Neutrophil (primary cell): ENCODE data around the gene CENPA.
A peak's percentile ranks its signal among the peaks of the same experiment; 100 is the strongest.

Experiments used
- H3K27ac ChIP-seq: fragments of 200-600 bp; sonication (generic); 2 replicates; pipeline ENCODE4 v1.5.1; 2016; ENCODE audit warnings: mild to moderate bottlenecking, moderate library complexity
- H3K27me3 ChIP-seq: fragments of 200-600 bp; sonication (generic); 2 replicates; pipeline ENCODE4 v1.6.0; 2016; ENCODE audit warnings: mild to moderate bottlenecking
- H3K36me3 ChIP-seq: fragments of 200-600 bp; sonication (generic); 2 replicates; pipeline ENCODE4 v1.5.1; 2017
- H3K4me1 ChIP-seq, 2 experiments: fragments of 200-600 bp in 1 of 2; sonication (generic) in 1 of 2; 1 replicate in 1 of 2; 2 replicates in 1 of 2; pipeline versions ENCODE4 v1.5.1 to v1.6.1; 2013 to 2016; ENCODE audit warnings: low read depth in 1 of 2, low read length in 1 of 2, mild to moderate bottlenecking in 1 of 2, moderate library complexity in 1 of 2; ENCODE audit not compliant: control insufficient read depth in 1 of 2, insufficient read depth in 1 of 2
- H3K4me3 ChIP-seq, 2 experiments: fragments of 200-600 bp in 1 of 2; sonication (generic) in 1 of 2; 1 replicate in 1 of 2; 2 replicates in 1 of 2; pipeline ENCODE4 v1.5.1; 2013 to 2016; ENCODE audit warnings: low read depth in 1 of 2, low read length in 1 of 2, mild to moderate bottlenecking in 1 of 2, moderate library complexity in 1 of 2
- H3K9me3 ChIP-seq: fragments of 200-600 bp; sonication (generic); 2 replicates; pipeline ENCODE4 v1.5.1; 2016
- TF ChIP-seq, protein P1 (sequence below): fragments of 200-600 bp; sonication (generic); IDR thresholded peaks from 2 replicates; pipeline ENCODE4 v1.5.1; 2016; ENCODE audit warnings: antibody characterized with exemption

CENPA gene

DNA sequence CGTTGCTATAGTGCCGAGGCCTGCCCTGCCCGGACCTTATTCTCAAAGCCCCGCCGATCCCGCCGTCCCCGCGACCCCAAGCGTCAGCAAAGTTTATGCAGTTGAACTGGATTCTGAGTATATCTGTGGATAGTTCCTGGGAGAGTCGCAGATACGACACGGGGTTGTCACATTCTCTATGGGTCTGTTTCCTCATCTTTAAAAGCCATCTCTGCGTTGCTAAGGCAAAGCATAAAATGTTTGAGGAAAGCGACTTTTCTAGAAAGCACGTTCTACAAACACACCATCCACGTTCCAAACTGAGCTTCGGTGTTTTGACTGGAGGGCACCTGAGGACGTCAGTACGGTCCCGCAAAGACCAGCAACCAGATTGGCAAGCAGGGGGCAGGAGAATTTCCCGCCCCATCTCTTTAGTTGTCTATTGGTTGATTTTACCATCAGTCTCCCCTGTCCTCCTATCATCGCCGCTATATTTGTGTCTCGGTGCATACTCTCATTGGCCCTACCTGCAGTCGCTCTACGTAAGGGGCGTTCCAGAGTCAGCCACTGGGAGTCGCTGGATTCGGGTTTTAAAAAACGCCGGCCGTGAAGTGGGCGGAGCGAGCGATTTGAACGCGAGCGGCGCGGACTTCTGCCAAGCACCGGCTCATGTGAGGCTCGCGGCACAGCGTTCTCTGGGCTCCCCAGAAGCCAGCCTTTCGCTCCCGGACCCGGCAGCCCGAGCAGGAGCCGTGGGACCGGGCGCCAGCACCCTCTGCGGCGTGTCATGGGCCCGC is at the start of gene CENPA:
TSS of gene CENPA (plus strand) at position 626 of the 776 bp plus-strand sequence. CDS start at position 767, 141 bp downstream.
- peaks cover 24 to 25% of the 10 kb centered on the region in 2 experiments for H3K4me1 ChIP-seq
- TF ChIP-seq, protein P1, sequence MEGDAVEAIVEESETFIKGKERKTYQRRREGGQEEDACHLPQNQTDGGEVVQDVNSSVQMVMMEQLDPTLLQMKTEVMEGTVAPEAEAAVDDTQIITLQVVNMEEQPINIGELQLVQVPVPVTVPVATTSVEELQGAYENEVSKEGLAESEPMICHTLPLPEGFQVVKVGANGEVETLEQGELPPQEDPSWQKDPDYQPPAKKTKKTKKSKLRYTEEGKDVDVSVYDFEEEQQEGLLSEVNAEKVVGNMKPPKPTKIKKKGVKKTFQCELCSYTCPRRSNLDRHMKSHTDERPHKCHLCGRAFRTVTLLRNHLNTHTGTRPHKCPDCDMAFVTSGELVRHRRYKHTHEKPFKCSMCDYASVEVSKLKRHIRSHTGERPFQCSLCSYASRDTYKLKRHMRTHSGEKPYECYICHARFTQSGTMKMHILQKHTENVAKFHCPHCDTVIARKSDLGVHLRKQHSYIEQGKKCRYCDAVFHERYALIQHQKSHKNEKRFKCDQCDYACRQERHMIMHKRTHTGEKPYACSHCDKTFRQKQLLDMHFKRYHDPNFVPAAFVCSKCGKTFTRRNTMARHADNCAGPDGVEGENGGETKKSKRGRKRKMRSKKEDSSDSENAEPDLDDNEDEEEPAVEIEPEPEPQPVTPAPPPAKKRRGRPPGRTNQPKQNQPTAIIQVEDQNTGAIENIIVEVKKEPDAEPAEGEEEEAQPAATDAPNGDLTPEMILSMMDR, result peak; percentile 51
- H3K9me3 ChIP-seq, result no peaks in the 10 kb centered on the region
- H3K27ac ChIP-seq, result peak within 1 kb of the TSS; percentile 68
- no peaks in the 10 kb centered on the region for H3K27me3 ChIP-seq
- no peaks in the 10 kb centered on the region for H3K36me3 ChIP-seq
- H3K4me3 ChIP-seq, result peak within 1 kb of the TSS; percentile 71 to 92

DNA sequence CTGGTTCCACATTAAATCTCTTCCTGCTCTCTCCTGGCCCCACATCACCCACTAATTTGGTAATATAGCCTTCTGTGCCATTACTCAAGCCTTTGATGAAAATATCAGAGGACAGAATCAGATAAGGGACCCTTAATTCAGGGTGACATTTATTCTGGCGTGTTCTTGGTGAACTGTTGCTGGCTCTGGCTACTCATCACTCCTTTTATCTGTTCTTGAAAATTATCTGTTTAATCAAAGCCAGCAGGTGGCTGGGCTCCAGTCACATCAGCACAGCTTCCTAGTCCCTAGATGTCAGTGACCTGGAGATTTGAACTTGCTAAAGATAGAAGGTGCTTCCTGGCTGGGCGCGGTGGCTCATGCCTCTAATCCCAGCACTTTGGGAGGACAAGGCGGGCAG is 48.6 kb upstream of the CENPA start:
- Histone ChIP-seq H3K4me1 (no peaks in the 10 kb centered on the region), H3K27me3 (peaks cover 51% of the 10 kb centered on the region), H3K36me3 (no peaks in the 10 kb centered on the region), H3K4me3 (no peak overlapping the region), H3K9me3 (no peaks in the 10 kb centered on the region), H3K27ac (no peak overlapping the region)
- TF ChIP-seq, protein P1, result no peak

DNA sequence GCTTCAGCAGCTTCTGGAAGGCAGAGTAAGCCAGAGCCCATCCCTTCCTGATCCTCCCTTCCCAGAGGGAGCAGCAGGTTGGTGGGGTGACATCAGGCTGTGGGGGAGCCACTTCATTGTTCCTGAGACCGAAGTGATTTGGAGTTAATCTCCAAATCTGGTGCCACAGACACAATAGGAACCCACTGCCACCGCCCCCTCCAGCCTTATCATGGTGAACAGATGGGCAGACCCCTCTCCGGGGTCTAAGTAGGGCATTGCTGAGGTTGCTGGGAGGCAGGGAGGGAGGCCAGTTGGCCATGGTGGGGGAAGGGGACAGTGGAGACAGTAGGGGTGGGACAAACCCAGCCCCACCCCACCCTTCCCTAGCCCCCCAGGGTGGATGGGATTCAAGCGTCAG is 47.4 kb upstream of the CENPA start:
- no peaks in the 10 kb centered on the region for H3K4me1 ChIP-seq
- TF ChIP-seq, protein P1, result no peak
- H3K36me3 ChIP-seq, result no peaks in the 10 kb centered on the region
- no peak overlapping the region for H3K27ac ChIP-seq
- H3K4me3 ChIP-seq, result no peak overlapping the region
- peaks cover 39% of the 10 kb centered on the region for H3K27me3 ChIP-seq
- H3K9me3 ChIP-seq, result no peaks in the 10 kb centered on the region

DNA sequence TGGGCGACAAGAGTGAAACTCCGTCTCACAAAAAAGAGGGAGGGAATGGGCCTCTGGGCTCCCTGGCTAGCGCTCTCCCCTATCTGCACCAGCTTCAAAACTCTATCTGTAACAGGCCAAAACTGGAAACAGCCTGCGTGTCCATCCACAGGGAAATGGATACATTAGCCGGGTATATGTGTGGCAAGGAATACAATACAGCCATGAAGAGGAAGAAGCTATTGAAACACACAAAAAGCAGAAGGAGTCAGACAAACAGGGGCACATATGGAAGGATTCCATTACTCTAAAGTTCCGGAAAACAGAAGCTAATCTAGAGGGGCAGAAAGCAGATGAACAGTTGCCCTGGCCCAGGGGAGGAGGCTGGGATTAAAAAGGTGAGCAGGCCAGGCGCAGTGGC is 46.3 kb upstream of the CENPA start:
- Histone ChIP-seq H3K36me3 (no peaks in the 10 kb centered on the region), H3K4me3 (no peak overlapping the region), H3K27me3 (peaks cover 36% of the 10 kb centered on the region), H3K9me3 (no peaks in the 10 kb centered on the region), H3K4me1 (no peaks in the 10 kb centered on the region), H3K27ac (no peak overlapping the region)
- TF ChIP-seq, protein P1, result no peak

DNA sequence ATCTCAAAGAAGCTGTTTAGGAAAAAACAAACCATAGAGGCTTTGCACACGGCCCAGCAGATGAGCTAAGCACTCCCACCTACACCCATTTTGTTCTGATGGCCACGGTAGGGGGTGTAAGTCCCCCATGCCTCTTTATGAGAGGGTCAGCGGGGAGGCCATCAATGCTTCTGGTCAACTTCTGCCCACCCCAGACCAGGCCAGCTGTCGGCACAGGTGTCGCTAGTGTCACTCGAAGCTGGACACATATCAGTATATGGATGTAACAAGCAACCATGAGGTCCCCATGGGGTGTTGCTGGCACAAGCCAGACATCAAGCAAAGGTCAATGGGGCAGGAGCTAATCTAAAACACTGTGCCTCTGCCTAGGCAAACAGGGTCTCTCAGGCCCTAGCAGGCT is 45.5 kb upstream of the CENPA start:
- TF ChIP-seq, protein P1, result no peak
- Histone ChIP-seq H3K27ac (no peak overlapping the region), H3K36me3 (no peaks in the 10 kb centered on the region), H3K27me3 (peaks cover 36% of the 10 kb centered on the region), H3K4me1 (no peaks in the 10 kb centered on the region), H3K9me3 (no peaks in the 10 kb centered on the region), H3K4me3 (no peak overlapping the region)
